COR-L47 (cell line): ENCODE results near the gene SUB1.

Experiments
- DNase-seq: peaks from one replicate; lab custom pipeline; 2025; lab: John Stamatoyannopoulos, UW

SUB1 gene

DNA sequence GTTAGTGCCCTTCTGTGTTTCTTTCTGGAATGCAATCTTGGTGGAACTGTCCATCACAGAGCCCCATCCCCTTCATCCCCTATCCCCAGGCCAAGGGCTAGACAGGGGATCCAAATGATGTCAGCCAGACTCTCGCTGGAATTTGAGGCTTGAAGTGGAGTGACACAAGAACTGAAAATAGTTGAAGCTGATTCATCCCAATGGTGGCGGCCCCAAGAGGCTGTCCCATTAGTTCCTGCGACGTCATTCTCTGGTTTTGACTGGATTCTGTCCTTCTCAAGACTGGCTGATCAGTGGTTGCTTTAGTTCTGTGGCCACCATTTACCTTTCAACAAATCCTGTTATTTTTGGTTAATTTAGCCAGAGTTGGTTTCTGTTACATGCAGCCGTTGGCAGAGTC lies 59.9 kb downstream of the SUB1 start:
- DNase-seq, result no peak

DNA sequence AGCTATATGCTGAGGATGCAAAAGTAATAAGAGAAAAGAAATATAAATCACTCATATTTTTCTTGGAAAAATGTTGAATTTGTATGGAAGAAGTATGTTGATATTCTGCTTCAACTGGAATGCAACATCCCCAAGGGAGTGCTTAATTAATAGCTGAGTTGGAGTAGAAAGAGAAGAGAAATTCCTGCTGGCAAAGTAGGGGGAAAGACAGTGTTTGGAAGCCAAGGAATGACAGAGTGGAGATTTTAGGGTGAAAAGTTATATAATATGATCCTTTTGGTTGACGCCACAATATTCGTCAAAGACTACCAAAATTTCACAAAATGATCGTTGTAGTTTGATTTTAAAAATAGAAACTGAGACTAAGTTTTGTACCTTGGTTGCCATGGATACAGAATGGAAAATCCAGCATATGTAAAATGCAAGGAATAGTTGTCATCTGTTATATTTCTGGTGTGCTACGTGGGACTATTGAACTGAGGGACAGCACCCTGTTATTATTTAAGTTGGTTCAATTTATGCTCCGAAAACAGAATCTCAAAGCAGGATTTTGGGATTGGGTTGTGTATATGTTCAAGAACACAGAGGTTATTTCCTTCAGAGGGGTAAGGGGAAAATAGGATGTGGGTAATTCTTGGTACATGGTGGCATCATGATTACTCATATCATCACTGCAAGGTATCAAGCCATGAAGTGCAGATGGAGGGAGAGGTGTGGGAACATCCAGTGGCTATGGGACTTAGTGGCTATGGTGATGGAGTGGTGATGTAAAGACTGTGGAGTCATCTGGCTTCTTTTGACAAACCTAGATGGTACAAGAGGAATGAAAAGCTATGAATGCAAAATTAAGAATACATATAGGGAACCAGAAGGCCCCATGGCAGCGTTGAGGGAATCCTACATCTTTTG lies 61.0 kb downstream of the SUB1 start:
- no peak for DNase-seq

DNA sequence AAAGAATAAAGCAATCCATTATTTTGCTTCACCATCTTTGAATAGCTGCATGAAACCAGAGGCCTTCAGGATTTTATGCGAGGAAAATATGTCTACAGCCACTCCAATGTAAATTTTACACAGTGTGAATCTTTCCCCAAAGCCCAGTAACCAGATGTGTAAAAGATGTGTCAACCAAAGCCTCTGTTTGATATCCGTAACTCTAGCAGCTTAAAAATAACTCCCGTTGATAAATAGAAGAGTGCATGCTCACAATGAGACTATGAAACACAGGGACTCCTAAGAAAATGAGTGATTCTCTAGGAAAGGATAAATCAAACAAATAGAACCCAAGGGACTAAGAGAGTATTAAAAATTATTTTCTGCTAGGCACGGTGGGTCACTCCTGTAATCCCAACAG lies 65.7 kb downstream of the SUB1 start:
- no peak for DNase-seq

DNA sequence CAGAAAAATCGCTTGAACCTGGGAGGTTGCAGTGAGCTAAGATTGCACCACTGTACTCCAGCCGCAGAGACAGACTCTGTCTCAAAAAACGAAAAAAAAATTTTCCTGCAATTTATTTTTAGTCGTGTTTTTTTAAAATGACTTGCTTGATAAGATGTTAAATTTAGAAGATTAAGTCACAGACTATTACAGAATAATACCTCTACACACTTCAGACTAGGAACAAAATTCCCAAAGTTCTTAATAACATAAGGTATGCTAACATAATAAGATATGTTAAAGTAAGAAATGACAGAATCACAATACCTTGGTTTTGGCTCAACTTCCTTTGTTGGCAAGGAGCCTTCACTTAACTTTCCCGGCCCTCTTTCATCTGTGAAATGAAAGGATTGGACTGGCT lies 66.3 kb downstream of the SUB1 start:
- no peak for DNase-seq
